ENCODE data around the gene CPLANE1. TPM values are rescaled to one million over a fixed set of nuclear protein-coding genes. Genes with fewer than 3 reads are reported as not detected.

Gene CPLANE1
- total RNA-seq, 1 donor from 2014 or later: 11.7 TPM

GRCh38 chr5:37207802-37208201 is 41.4 kb downstream of the CPLANE1 start:
- ATAC-seq (ENCODE audit: low read depth) (no peak), DNase-seq (no peak)
- Mint-ChIP-seq H3K4me1 (no peaks in the 10 kb centered on the region), H3K27ac (no peak overlapping the region), H3K4me3 (no peak overlapping the region), H3K36me3 (ENCODE audit: low read depth) (peaks cover 42% of the 10 kb centered on the region), H3K9me3 (no peaks in the 10 kb centered on the region), H3K27me3 (no peaks in the 10 kb centered on the region)
- ChIA-PET CTCF (no interaction called here), POLR2A (interaction anchor here (0.5 kb wide), 1 partner anchor 462 kb away, joined by 5 read pairs; no protein-coding TSS in a partner anchor)
- no peak for TF ChIP-seq CTCF (IDR thresholded peaks at IDR 0.05)
- intact Hi-C loops (cut with micrococcal nuclease): no loop called here

- peaks cover 36% of the 10 kb centered on the region for H3K36me3 Mint-ChIP-seq (ENCODE audit: low read depth)
- ChIA-PET POLR2A (no interaction called here), CTCF (no interaction called here)
- no peak overlapping the region for H3K27ac Mint-ChIP-seq
- no peak for ATAC-seq (ENCODE audit: low read depth)
- H3K4me1 Mint-ChIP-seq: no peaks in the 10 kb centered on the region
- H3K4me3 Mint-ChIP-seq: no peak overlapping the region
- TF ChIP-seq CTCF (IDR thresholded peaks at IDR 0.05): no peak
- H3K9me3 Mint-ChIP-seq: no peaks in the 10 kb centered on the region
- no peak for DNase-seq
- intact Hi-C loops (cut with micrococcal nuclease): no loop called here
- no peaks in the 10 kb centered on the region for H3K27me3 Mint-ChIP-seq
Observed at GRCh38 chr5:37206736-37207135, 42.4 kb downstream of the CPLANE1 start.

DNA sequence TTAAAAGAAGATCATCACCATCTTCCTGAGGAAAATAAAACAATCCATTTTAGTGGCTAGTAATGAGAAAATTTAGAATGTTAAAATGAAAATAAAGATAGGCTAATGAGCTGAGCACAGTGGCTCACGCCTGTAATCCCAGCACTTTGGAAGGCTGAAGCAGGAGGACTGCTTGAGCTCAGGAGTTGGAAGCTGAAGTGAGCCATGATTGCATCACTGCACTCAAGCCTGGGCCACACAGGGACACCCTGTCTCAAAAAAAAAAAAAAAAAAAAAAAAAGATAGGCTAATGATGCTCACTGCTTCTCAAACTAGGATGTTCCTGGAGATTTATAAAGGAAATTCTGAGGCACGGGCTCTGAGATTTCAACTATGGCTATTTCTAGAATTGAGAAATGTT is 50.3 kb downstream of the CPLANE1 start:
- ChIA-PET POLR2A (interaction anchor here (1.2 kb wide), 1 partner anchor 50 kb away, joined by 3 read pairs; the partner anchor contains the start of gene CPLANE1), CTCF (no interaction called here)
- H3K9me3 Mint-ChIP-seq: no peaks in the 10 kb centered on the region
- no peak overlapping the region for H3K4me3 Mint-ChIP-seq
- intact Hi-C loops (cut with micrococcal nuclease): loop anchor here (5.0 kb wide), 1 partner anchor 173 kb away; the partner anchor contains the start of gene NUP155
- ATAC-seq (ENCODE audit: low read depth): no peak
- H3K27me3 Mint-ChIP-seq: no peaks in the 10 kb centered on the region
- no peak for DNase-seq
- H3K27ac Mint-ChIP-seq: no peak overlapping the region
- peaks cover 16% of the 10 kb centered on the region for H3K4me1 Mint-ChIP-seq
- H3K36me3 Mint-ChIP-seq (ENCODE audit: low read depth): peaks cover 20% of the 10 kb centered on the region
- no peak for TF ChIP-seq CTCF (IDR thresholded peaks at IDR 0.05)

DNA sequence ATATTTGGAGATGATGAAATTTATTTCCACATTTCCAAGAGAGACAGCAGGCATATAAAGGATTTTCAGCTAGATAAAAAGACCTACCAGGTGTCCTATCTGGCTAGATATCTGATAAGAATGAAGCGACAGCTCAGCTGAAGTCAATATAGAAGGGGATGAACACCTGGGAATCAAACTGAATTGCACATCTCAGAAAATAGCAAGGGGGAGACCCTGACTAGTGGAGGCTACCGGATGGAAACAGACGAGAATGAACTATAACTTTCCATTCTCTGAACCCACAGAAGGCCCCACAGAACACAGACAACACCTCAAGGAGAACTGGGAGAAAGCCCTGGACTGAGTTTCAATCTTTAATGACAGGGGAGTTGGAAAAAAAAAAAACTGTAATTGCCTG is 51.1 kb downstream of the CPLANE1 start:
- ChIA-PET CTCF (no interaction called here), POLR2A (interaction anchor here (0.9 to 1.6 kb wide), 2 partner anchors 129 to 173 kb away, joined by 3 to 4 read pairs; partner anchors contain the start of gene NUP155)
- no peaks in the 10 kb centered on the region for H3K9me3 Mint-ChIP-seq
- no peak for TF ChIP-seq CTCF (IDR thresholded peaks at IDR 0.05)
- H3K27me3 Mint-ChIP-seq: no peaks in the 10 kb centered on the region
- peak overlapping the region; percentile 74 for H3K4me3 Mint-ChIP-seq
- peak overlapping the region; percentile 87 for H3K27ac Mint-ChIP-seq
- peaks cover 20% of the 10 kb centered on the region for H3K36me3 Mint-ChIP-seq (ENCODE audit: low read depth)
- intact Hi-C loops (cut with micrococcal nuclease): loop anchor here (5.0 kb wide), 1 partner anchor 174 kb away; the partner anchor contains the start of gene NUP155
- DNase-seq: no peak
- no peak for ATAC-seq (ENCODE audit: low read depth)
- H3K4me1 Mint-ChIP-seq: peaks cover 16% of the 10 kb centered on the region

DNA sequence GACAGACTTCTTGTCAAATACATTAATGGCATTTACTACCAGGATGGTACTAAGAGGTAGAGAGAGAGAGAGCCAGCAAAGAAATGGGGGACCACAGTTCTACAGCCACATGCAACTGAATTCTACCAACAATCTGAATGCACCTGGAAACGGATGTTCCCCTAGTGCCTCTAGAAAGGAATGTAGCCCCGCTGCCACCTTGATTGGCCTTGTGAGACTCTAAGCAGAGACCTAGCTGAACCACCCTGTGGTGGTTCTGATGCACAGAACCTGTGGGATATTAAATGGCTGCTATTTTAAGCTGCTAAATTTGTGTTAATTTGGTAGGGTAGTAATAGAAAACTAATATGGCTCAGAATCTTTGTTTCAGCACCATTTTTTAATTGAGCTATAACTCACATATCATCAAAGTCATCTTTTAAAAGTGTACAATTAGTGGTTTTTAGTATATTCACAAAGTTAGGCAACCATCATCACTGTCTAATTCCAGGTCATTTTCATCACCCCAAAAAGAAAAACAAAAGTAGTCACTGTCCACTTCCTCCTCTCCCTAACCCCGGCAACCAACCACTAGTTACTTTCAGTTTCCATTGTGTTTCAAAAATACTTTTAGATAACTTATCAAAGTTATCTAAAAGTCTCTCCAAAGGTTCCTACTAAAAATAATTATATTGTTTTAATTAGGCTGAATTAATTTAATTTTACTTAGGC is 51.7 kb downstream of the CPLANE1 start:
- H3K27me3 Mint-ChIP-seq: no peaks in the 10 kb centered on the region
- H3K36me3 Mint-ChIP-seq (ENCODE audit: low read depth): peaks cover 22% of the 10 kb centered on the region
- DNase-seq: no peak
- no peak for TF ChIP-seq CTCF (IDR thresholded peaks at IDR 0.05)
- ChIA-PET POLR2A (interaction anchor here (0.9 to 1.6 kb wide), 2 partner anchors 128 to 173 kb away, joined by 3 to 4 read pairs; partner anchors contain the start of gene NUP155), CTCF (no interaction called here)
- H3K9me3 Mint-ChIP-seq: no peaks in the 10 kb centered on the region
- peak overlapping the region; percentile 74 for H3K4me3 Mint-ChIP-seq
- H3K27ac Mint-ChIP-seq: peak overlapping the region; percentile 87
- ATAC-seq (ENCODE audit: low read depth): peak; percentile 58
- intact Hi-C loops (cut with micrococcal nuclease): loop anchor here (5.0 kb wide), 1 partner anchor 175 kb away; the partner anchor contains the start of gene NUP155
- H3K4me1 Mint-ChIP-seq: peaks cover 16% of the 10 kb centered on the region

Measured in activated B cell treated with CpG ODN at 0.5 μM for 24 hours (primary cell).